HepG2 (cell line): ENCODE measurements around the gene ELOVL5. TPM values are rescaled to one million over a fixed set of nuclear protein-coding genes. Genes with fewer than 3 reads are reported as not detected.

ENCODE experiments used
- ATAC-seq: fragments of 200-7000 bp; cut with Tn5 transposase; 3 replicates; pipeline ENCODE4 v1.9.1; 2020; ENCODE audit warnings: mild to moderate bottlenecking, moderate library complexity
- BruUV-seq: library from RNA; stranded (reverse); fragments of 400-500 nt; replicated peaks from 2 replicates; lab custom pipeline; 2021; lab: Mats Ljungman, UMichigan
- CTCF ChIA-PET: fragments of 300-600 bp; formaldehyde crosslinking; extraction: SDS; loops from one replicate; lab custom pipeline; 2021; ENCODE audit warnings: low total read pairs, inconsistent platforms, low intra/inter-chr PET ratio; lab: Yijun Ruan, JAX
- POLR2A ChIA-PET: fragments of 350-600 bp; sonication (Branson Sonifier 250); formaldehyde crosslinking; loops from one replicate; lab custom pipeline; 2020; ENCODE audit warnings: antibody characterized with exemption, inconsistent platforms; lab: Yijun Ruan, JAX
- DNase-seq: peaks from one replicate; pipeline ENCODE4 v3.0.0-alpha.2; 2015; ENCODE audit warnings: low spot score
- FAIRE-seq: peaks from 3 replicates; lab custom pipeline; 2011; peaks lifted over from hg19 to GRCh38; lab: Jason Lieb, UNC
- H2AFZ ChIP-seq: one replicate; pipeline ENCODE4 v1.6.1; 2011; ENCODE audit warnings: low read length, inconsistent platforms
- H3K27ac ChIP-seq: fragments of 300-600 bp; 3 replicates; pipeline ENCODE4 v1.8.0; 2011; ENCODE audit warnings: mixed run types, mild to moderate bottlenecking, mixed read lengths, low read length, inconsistent platforms; ENCODE audit not compliant: insufficient read depth; ENCODE audit errors: extremely low read length
- H3K27me3 ChIP-seq, 2 experiments: fragments of 200-600 bp in 1 of 2; 2 replicates in 1 of 2; 3 replicates in 1 of 2; pipeline versions ENCODE4 v1.6.0 to v1.8.0; 2011; ENCODE audit warnings: low read length in 2 of 2, mild to moderate bottlenecking in 2 of 2, moderate library complexity in 2 of 2, inconsistent platforms in 1 of 2; ENCODE audit not compliant: insufficient read depth in 2 of 2, control insufficient read depth in 1 of 2
- H3K36me3 ChIP-seq, 2 experiments: fragments of 200-600 bp in 1 of 2; replicated peaks in 1 of 2; 2 replicates in 1 of 2; 3 replicates in 1 of 2; pipeline versions ENCODE4 v1.5.1 to v1.8.0; 2011; ENCODE audit warnings: low read length in 2 of 2, inconsistent platforms in 1 of 2; ENCODE audit not compliant: insufficient read depth in 2 of 2, control insufficient read depth in 1 of 2
- H3K4me1 ChIP-seq: 2 replicates; pipeline ENCODE4 v1.5.1; 2012; ENCODE audit warnings: low read length, inconsistent platforms; ENCODE audit not compliant: insufficient read depth
- H3K4me2 ChIP-seq: 2 replicates; pipeline ENCODE4 v1.6.0; 2011; ENCODE audit warnings: low read depth, low read length, inconsistent platforms
- H3K4me3 ChIP-seq, 3 experiments: fragments of 200-600 bp in 1 of 3; sonication (generic), shearing (Covaris generic) in 1 of 3; replicated peaks in 1 of 3; 2 replicates each; pipeline ENCODE4 v1.5.1; 2011 to 2016; ENCODE audit warnings: low read length in 3 of 3, inconsistent platforms in 2 of 3, low read depth in 2 of 3, mild to moderate bottlenecking in 2 of 3, control low read depth in 1 of 3, mixed read lengths in 1 of 3; ENCODE audit not compliant: insufficient read depth in 1 of 3
- H3K79me2 ChIP-seq: one replicate; pipeline ENCODE4 v1.6.1; 2011; ENCODE audit warnings: low read length, inconsistent platforms; ENCODE audit not compliant: insufficient read depth
- H3K9ac ChIP-seq: 2 replicates; pipeline ENCODE4 v1.6.0; 2011; ENCODE audit warnings: mild to moderate bottlenecking, low read depth, low read length, inconsistent platforms; ENCODE audit not compliant: insufficient read depth
- H3K9me3 ChIP-seq: 2 replicates; pipeline ENCODE4 v1.5.1; 2012; ENCODE audit warnings: mild to moderate bottlenecking, low read length
- H4K20me1 ChIP-seq: 2 replicates; pipeline ENCODE4 v1.6.0; 2011; ENCODE audit warnings: inconsistent platforms, mild to moderate bottlenecking, low read length, moderate library complexity; ENCODE audit not compliant: insufficient read depth
- CREM ChIP-seq, 2 experiments: sonication (generic) in 1 of 2; formaldehyde crosslinking in 1 of 2; IDR thresholded peaks; 2 replicates each; pipeline versions ENCODE4 v1.4.0 to v1.6.1; 2016 to 2020; ENCODE audit warnings: antibody characterized with exemption in 1 of 2, mild to moderate bottlenecking in 1 of 2, missing genetic modification reagents in 1 of 2
- HDAC6 ChIP-seq: fragments of 200-600 bp; sonication (generic); IDR thresholded peaks from 2 replicates; pipeline ENCODE4 v1.7.0; 2017; ENCODE audit warnings: mild to moderate bottlenecking, antibody characterized with exemption, low read length, low read depth
- IKZF4 ChIP-seq: sonication (generic); formaldehyde crosslinking; IDR thresholded peaks from 2 replicates; pipeline ENCODE4 v1.5.1; 2020; ENCODE audit warnings: borderline replicate concordance, mild to moderate bottlenecking, low read depth, missing genetic modification reagents; ENCODE audit errors: not compliant biosample characterization
- PATZ1 ChIP-seq: sonication (generic); formaldehyde crosslinking; IDR thresholded peaks from 2 replicates; pipeline ENCODE4 v1.4.0; 2020; ENCODE audit warnings: missing genetic modification reagents
- SRSF1 ChIP-seq: fragments of 200-400 bp; formaldehyde crosslinking; optimal IDR thresholded peaks from 2 replicates; pipeline ENCODE3; 2017; ENCODE audit warnings: mild to moderate bottlenecking, low read depth, low read length, moderate library complexity
- TEAD2 ChIP-seq: sonication (generic); formaldehyde crosslinking; IDR thresholded peaks from 2 replicates; pipeline ENCODE4 v1.9.0; 2021; ENCODE audit warnings: missing genetic modification reagents
- YEATS2 ChIP-seq: sonication (generic); formaldehyde crosslinking; IDR thresholded peaks from 2 replicates; pipeline ENCODE4 v1.4.0; 2020; ENCODE audit warnings: missing genetic modification reagents, borderline replicate concordance
- ZMYM3 ChIP-seq: sonication (generic); formaldehyde crosslinking; IDR thresholded peaks from 2 replicates; pipeline ENCODE4 v1.5.1; 2020; ENCODE audit warnings: mild to moderate bottlenecking, missing genetic modification reagents
- ZNF337 ChIP-seq: sonication (generic); formaldehyde crosslinking; IDR thresholded peaks from 2 replicates; pipeline ENCODE4 v1.5.1; 2020; ENCODE audit warnings: missing genetic modification reagents, low read depth, mild to moderate bottlenecking, borderline replicate concordance
- ZNF550 ChIP-seq: sonication (generic); formaldehyde crosslinking; IDR thresholded peaks from 2 replicates; pipeline ENCODE4 v1.4.0; 2020; ENCODE audit warnings: mild to moderate bottlenecking, missing genetic modification reagents, borderline replicate concordance
- ZNF577 ChIP-seq: sonication (generic); formaldehyde crosslinking; IDR thresholded peaks from 2 replicates; pipeline ENCODE4 v1.4.0; 2020; ENCODE audit warnings: mild to moderate bottlenecking, low read depth, missing genetic modification reagents, borderline replicate concordance
- ZSCAN9 ChIP-seq: IDR thresholded peaks from 2 replicates; pipeline ENCODE4 v1.6.1; 2016; ENCODE audit warnings: borderline replicate concordance
- in situ Hi-C: cut with HindIII; loops from 2 replicates; pipeline ENCODE4 v1.10.0; 2017; ENCODE audit warnings: low pct_unique_long_range_greater_than_20kb; ENCODE audit not compliant: extremely low pct_ligation_motif_present
- intact Hi-C: fragments of 100-400 bp; cut with micrococcal nuclease; formaldehyde crosslinking; loops from one replicate; pipeline ENCODE4 v1.10.0; 2022; ENCODE audit not compliant: unreplicated experiment
- polyA plus RNA-seq, 8 experiments: library from polyadenylated mRNA; depleted of rRNA in 3 of 8; stranded (reverse) in 7 of 8; unstranded in 1 of 8; fragments of >200 nt; fragmentation: Illumina TruSeq in 4 of 8; extraction: Trizol in 4 of 8; gene quantifications; 2 replicates each; pipeline versions ENCODE4 v1.2.1 to v1.2.3, GENCODE V29; 2011 to 2016; ENCODE audit warnings: low read depth in 4 of 8, missing spikeins in 1 of 8, mixed read lengths in 1 of 8; ENCODE audit not compliant: insufficient read depth in 1 of 8
- total RNA-seq, 5 experiments: library from RNA; depleted of rRNA; stranded (reverse); fragments of >200 nt; fragmentation: Illumina TruSeq; extraction: Trizol; gene quantifications; 2 replicates each; pipeline ENCODE4 v1.2.3, GENCODE V29; 2016; ENCODE audit warnings: low read depth in 1 of 5
- TF ChIP-seq, protein P1 (sequence below): sonication (generic); formaldehyde crosslinking; IDR thresholded peaks from 2 replicates; pipeline ENCODE4 v1.8.0; 2022; ENCODE audit warnings: missing genetic modification reagents, mild to moderate bottlenecking, moderate library complexity, borderline replicate concordance

ELOVL5 gene
- total and polyA plus RNA-seq, 2 of the 13 experiments (the other 11 are each of a cell fraction or from before 2014, with no cell fraction given): 50.1 to 72.4 TPM

DNA sequence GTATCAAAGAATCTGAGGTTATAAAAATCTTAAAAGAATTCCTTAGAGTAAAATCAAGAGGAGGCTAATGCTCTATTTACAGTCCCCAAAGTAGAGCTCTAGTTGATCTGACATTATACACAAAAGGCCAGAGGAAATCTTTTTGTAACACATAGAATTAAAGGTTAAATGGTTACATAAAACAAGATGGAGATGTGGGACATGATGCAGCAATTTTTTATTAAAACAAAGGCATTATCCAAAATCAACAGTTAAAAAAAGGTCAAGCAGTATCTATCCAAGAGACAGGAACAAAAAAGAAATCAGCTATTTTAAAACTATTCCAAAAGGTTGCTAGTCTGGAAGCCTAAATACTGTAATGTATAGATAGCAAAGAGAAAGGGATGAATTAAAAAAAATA, 20.4 kb downstream of the ELOVL5 start:
- DNase-seq: no peak
- Histone ChIP-seq H3K27me3 (no peaks in the 10 kb centered on the region), H3K9me3 (no peaks in the 10 kb centered on the region), H3K4me2 (no peak overlapping the region), H3K36me3 (no peaks in the 10 kb centered on the region), H2AFZ (no peak overlapping the region), H3K9ac (no peak overlapping the region), H3K4me3 (no peak overlapping the region), H3K4me1 (peaks cover 11% of the 10 kb centered on the region), H3K27ac (no peak overlapping the region), H3K79me2 (peaks cover 55% of the 10 kb centered on the region), H4K20me1 (peaks cover 2% of the 10 kb centered on the region)
- in situ Hi-C loops: no loop called here
- no TSS peak for BruUV-seq
- ChIA-PET POLR2A (no interaction called here), CTCF (no interaction called here)
- ATAC-seq: no peak
- FAIRE-seq: no peak
- intact Hi-C loops: no loop called here
- TF ChIP-seq CREM (IDR thresholded peaks at IDR 0.05) (no peak), CREM (CRISPR knock-in tag; IDR thresholded peaks at IDR 0.05) (no peak), ZSCAN9 (CRISPR knock-in tag) (no peak), YEATS2 (no peak), IKZF4 (CRISPR knock-in tag) (no peak), ZNF550 (CRISPR knock-in tag) (no peak), PATZ1 (CRISPR knock-in tag) (no peak), HDAC6 (no peak), ZNF577 (no peak), SRSF1 (no peak), ZMYM3 (CRISPR knock-in tag) (no peak), TEAD2 (CRISPR knock-in tag) (no peak), ZNF337 (CRISPR knock-in tag) (no peak)
- TF ChIP-seq, protein P1, sequence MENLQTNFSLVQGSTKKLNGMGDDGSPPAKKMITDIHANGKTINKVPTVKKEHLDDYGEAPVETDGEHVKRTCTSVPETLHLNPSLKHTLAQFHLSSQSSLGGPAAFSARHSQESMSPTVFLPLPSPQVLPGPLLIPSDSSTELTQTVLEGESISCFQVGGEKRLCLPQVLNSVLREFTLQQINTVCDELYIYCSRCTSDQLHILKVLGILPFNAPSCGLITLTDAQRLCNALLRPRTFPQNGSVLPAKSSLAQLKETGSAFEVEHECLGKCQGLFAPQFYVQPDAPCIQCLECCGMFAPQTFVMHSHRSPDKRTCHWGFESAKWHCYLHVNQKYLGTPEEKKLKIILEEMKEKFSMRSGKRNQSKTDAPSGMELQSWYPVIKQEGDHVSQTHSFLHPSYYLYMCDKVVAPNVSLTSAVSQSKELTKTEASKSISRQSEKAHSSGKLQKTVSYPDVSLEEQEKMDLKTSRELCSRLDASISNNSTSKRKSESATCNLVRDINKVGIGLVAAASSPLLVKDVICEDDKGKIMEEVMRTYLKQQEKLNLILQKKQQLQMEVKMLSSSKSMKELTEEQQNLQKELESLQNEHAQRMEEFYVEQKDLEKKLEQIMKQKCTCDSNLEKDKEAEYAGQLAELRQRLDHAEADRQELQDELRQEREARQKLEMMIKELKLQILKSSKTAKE (CRISPR knock-in tag): no peak
